ENCODE data around the gene JPT2.

The JPT2 gene

DNA sequence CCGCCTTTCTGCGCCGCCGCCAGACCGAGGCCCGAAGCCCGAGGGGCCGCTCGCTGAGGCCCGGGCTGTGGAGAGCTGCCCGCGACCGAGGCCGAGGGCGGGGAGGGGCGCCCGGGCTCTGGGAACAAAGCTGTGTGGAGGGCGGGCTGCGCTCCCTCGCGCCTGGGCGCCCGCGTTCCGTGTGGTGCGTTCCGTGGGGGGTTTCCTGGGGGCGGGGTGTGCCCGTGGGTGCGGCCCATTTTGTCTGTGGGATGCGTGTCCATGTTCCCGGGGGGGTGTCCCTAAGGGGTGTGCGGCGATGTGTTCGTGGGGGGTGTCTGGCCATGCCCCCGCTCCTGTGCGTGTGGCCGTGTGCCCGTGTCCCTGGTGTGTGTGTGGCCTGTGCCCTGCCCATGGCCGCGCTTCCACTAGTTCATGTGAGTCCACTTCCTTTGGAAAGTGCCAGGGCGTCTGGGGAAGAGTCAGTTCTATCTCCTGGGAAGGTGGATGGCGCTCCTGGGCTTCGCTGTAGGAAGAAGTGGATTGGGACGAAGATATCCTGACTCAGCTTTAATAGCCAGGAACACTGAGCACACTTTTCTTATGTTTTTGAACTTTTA is 520 bp downstream of the JPT2 start:
- Histone ChIP-seq H3K27ac (peak overlapping the region; percentile 64), H3K79me2 (ENCODE audit: insufficient read depth, low read depth) (peaks cover 53% of the 10 kb centered on the region), H3K36me3 (ENCODE audit: insufficient read depth) (0 out of 2 replicates have a peak, but pooled peaks cover 4% of the 10 kb centered on the region), H3K4me2 (peak overlapping the region; percentile 97), H3K27me3 (ENCODE audit: insufficient read depth, low read depth) (no peaks in the 10 kb centered on the region), H4K20me1 (ENCODE audit: insufficient read depth) (peaks cover 9% of the 10 kb centered on the region; the same call in 1 of the 2 replicates), H3K9ac (peak overlapping the region; percentile 91), H2AFZ (ENCODE audit: low read depth) (peak overlapping the region; percentile 48), H3K4me3 (IDR thresholded peaks at IDR 0.05; ENCODE audit: insufficient read depth, low read depth, low read length) (peak overlapping the region; percentile 69), H3K4me1 (ENCODE audit: low read depth, poor library complexity, severe bottlenecking) (peaks cover 24% of the 10 kb centered on the region)
- TF ChIP-seq, protein P1, sequence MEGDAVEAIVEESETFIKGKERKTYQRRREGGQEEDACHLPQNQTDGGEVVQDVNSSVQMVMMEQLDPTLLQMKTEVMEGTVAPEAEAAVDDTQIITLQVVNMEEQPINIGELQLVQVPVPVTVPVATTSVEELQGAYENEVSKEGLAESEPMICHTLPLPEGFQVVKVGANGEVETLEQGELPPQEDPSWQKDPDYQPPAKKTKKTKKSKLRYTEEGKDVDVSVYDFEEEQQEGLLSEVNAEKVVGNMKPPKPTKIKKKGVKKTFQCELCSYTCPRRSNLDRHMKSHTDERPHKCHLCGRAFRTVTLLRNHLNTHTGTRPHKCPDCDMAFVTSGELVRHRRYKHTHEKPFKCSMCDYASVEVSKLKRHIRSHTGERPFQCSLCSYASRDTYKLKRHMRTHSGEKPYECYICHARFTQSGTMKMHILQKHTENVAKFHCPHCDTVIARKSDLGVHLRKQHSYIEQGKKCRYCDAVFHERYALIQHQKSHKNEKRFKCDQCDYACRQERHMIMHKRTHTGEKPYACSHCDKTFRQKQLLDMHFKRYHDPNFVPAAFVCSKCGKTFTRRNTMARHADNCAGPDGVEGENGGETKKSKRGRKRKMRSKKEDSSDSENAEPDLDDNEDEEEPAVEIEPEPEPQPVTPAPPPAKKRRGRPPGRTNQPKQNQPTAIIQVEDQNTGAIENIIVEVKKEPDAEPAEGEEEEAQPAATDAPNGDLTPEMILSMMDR (conservative IDR thresholded peaks at IDR 0.05; ENCODE audit: low read depth, low read length), result no peak

DNA sequence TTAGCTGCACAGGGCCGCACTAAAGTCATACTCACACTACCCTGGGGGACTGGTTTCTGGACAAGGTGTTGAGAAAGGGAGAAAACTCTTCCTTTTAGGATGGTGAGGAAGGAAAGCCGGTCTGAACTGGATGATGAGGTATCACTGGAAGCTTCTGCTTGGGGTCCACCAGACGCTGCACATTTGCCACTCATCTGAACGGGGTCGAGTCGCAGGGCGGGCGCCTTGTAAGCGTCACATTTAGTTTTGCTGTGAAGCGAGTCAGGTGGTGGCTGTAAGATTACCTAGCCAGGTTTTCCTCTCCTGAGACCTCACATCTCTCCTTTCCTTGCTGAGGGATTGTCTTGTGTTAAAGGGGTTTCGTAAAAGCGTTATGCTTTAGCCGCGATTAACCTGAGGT is 2.3 kb downstream of the JPT2 start:
- Histone ChIP-seq H3K4me3 (IDR thresholded peaks at IDR 0.05; ENCODE audit: insufficient read depth, low read depth, low read length) (no peak overlapping the region), H3K27me3 (ENCODE audit: insufficient read depth, low read depth) (no peaks in the 10 kb centered on the region), H3K4me1 (ENCODE audit: low read depth, poor library complexity, severe bottlenecking) (peaks cover 24% of the 10 kb centered on the region), H3K27ac (no peak overlapping the region), H2AFZ (ENCODE audit: low read depth) (no peak overlapping the region), H4K20me1 (ENCODE audit: insufficient read depth) (peaks cover 16% of the 10 kb centered on the region; the same call in 1 of the 2 replicates), H3K79me2 (ENCODE audit: insufficient read depth, low read depth) (peaks cover 71% of the 10 kb centered on the region), H3K9ac (no peak overlapping the region), H3K36me3 (ENCODE audit: insufficient read depth) (peaks cover 5% of the 10 kb centered on the region; the same call in 1 of the 2 replicates), H3K4me2 (peak overlapping the region; percentile 97; the same call in 1 of the 2 replicates)
- TF ChIP-seq, protein P1 (conservative IDR thresholded peaks at IDR 0.05; ENCODE audit: low read depth, low read length), result no peak

DNA sequence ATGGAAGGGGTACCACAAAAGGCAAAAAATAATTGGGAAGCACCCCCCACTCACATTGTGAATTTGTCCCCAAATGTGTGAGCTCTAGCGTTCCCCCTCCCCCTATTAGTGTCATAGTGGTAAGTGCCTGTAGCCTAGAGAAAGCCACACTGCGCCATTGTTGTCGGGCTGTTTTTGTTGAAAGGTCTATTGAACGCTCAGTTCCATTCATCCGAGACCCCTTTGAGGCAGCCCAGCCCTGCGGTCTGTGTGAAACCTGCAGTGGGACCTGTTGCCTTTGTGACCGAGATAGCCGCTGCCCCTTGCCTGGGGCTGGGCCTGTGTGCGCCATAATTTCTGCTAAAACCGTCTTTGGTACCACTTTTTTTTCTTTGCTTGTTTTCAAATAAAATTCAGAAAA is 3.0 kb downstream of the JPT2 start:
- H3K27me3 ChIP-seq (ENCODE audit: insufficient read depth, low read depth), result no peaks in the 10 kb centered on the region
- no peak overlapping the region for H3K4me3 ChIP-seq (IDR thresholded peaks at IDR 0.05; ENCODE audit: insufficient read depth, low read depth, low read length)
- no peak overlapping the region for H3K27ac ChIP-seq
- peaks cover 16% of the 10 kb centered on the region; the same call in 1 of the 2 replicates for H4K20me1 ChIP-seq (ENCODE audit: insufficient read depth)
- no peak overlapping the region for H3K9ac ChIP-seq
- H3K4me1 ChIP-seq (ENCODE audit: low read depth, poor library complexity, severe bottlenecking), result peaks cover 24% of the 10 kb centered on the region
- H3K36me3 ChIP-seq (ENCODE audit: insufficient read depth), result peaks cover 5% of the 10 kb centered on the region; the same call in 1 of the 2 replicates
- H3K79me2 ChIP-seq (ENCODE audit: insufficient read depth, low read depth), result peaks cover 77% of the 10 kb centered on the region
- no peak overlapping the region for H3K4me2 ChIP-seq
- TF ChIP-seq, protein P1 (conservative IDR thresholded peaks at IDR 0.05; ENCODE audit: low read depth, low read length), result no peak
- H2AFZ ChIP-seq (ENCODE audit: low read depth), result no peak overlapping the region

DNA sequence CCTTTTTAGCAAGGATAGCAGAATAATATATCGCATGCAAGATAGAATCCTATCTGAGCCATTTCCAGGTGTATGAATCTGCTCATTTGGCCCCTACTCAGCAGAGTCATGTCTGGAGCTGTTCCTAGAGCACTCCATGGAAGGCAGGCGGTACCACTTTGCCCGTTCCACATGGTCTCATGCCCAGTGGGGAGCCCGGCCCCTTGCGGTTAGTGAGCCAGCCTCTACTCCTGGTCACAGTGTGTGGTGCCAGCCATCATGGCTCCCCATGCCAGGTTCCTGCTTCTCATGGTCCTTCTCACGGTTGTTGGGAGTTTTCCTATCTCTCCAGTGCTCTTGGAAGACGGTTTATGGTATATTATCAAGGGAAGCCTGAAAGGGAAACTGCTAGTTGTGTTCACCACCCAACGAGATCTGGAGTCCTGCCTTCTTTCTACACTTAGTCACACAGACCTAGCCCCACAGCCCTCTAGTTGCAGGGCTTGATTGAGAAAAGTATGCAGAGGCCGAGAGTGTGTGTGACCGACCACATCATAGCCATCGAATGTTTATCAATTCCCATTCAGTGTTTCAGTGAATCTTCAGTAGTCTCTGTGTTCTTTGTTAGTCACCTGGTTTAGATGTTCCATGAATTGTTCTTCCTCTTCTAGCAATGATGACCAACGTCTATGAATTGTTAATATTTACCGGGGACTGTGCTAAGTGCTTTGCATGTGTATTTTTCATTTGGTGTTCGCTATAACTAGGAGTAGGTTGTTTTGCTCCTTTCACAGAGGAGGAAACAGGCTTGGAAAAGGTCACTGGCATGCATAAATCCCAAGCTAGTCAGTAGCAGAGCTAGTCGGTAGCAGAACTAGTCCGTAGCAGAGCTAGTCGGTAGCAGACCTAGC is 9.6 kb downstream of the JPT2 start:
- peaks cover 30% of the 10 kb centered on the region; the same call in 1 of the 2 replicates for H4K20me1 ChIP-seq (ENCODE audit: insufficient read depth)
- H3K4me1 ChIP-seq (ENCODE audit: low read depth, poor library complexity, severe bottlenecking), result peaks cover 8% of the 10 kb centered on the region

More for the DNA sequence above, 9.6 kb downstream of the JPT2 start:
- peaks cover 13% of the 10 kb centered on the region; the same call in 1 of the 2 replicates for H3K36me3 ChIP-seq (ENCODE audit: insufficient read depth)
- no peak overlapping the region for H3K9ac ChIP-seq
- TF ChIP-seq, protein P1 (conservative IDR thresholded peaks at IDR 0.05; ENCODE audit: low read depth, low read length), result no peak
- H3K79me2 ChIP-seq (ENCODE audit: insufficient read depth, low read depth), result peaks cover 85% of the 10 kb centered on the region
- no peak overlapping the region for H3K4me2 ChIP-seq
- H3K27me3 ChIP-seq (ENCODE audit: insufficient read depth, low read depth), result no peaks in the 10 kb centered on the region
- H3K4me3 ChIP-seq (IDR thresholded peaks at IDR 0.05; ENCODE audit: insufficient read depth, low read depth, low read length), result no peak overlapping the region
- no peak overlapping the region for H3K27ac ChIP-seq
- no peak overlapping the region for H2AFZ ChIP-seq (ENCODE audit: low read depth)
